DND-41 (cell line): ENCODE results near the gene PGA3.

ENCODE experiments used
- CTCF ChIP-seq: IDR thresholded peaks from 2 replicates; pipeline ENCODE4 v1.5.1; 2012; ENCODE audit warnings: borderline replicate concordance, low read length, moderate library complexity, mild to moderate bottlenecking; ENCODE audit not compliant: poor library complexity, severe bottlenecking; ENCODE audit errors: extremely low read depth
- EZH2 ChIP-seq: IDR thresholded peaks from 3 replicates; pipeline ENCODE4 v1.6.1; 2012; ENCODE audit warnings: borderline replicate concordance, low read depth, mild to moderate bottlenecking, moderate library complexity, low read length, inconsistent platforms; ENCODE audit not compliant: severe bottlenecking

- no peak for TF ChIP-seq CTCF
- TF ChIP-seq EZH2, result no peak
Measured at GRCh38 chr11:61259363-61259762, 56.0 kb downstream of the PGA3 start.
